GM12801 (cell line): Measurements from ENCODE around the gene VKORC1.

Experiments
- TF ChIP-seq, protein P1 (sequence below): IDR thresholded peaks from one replicate; pipeline ENCODE4 v1.5.1; 2011; ENCODE audit warnings: control low read depth; ENCODE audit not compliant: insufficient read length; ENCODE audit errors: extremely low read depth

The VKORC1 gene

DNA sequence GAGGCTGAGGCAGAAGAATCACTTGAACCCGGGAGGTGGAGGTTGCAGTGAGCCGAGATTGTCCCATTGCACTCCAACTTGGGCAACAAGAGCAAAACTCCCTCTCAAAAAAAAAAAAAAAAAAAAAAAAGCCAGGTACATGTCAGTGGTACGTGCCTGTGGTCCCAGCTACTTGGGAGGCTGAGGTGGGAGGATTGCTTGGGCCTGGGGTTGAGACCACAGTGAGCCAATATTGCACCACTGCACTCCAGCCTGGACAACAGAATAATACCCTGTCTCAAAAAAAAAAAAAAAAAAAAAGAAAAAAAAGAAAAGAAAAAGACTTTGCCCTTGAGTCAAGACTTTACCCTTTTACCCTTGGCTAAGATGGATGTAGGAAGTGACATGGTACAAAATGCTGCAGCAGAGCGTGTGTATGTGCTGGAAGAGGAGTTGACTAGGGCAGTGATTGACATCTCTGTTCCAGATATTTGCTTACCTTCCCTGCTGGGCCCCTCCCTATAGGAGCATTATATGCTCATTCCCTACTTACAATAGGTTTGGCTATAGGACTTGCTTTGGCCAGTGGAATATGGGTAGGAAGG, 50.6 kb downstream of the VKORC1 start:
- TF ChIP-seq, protein P1, sequence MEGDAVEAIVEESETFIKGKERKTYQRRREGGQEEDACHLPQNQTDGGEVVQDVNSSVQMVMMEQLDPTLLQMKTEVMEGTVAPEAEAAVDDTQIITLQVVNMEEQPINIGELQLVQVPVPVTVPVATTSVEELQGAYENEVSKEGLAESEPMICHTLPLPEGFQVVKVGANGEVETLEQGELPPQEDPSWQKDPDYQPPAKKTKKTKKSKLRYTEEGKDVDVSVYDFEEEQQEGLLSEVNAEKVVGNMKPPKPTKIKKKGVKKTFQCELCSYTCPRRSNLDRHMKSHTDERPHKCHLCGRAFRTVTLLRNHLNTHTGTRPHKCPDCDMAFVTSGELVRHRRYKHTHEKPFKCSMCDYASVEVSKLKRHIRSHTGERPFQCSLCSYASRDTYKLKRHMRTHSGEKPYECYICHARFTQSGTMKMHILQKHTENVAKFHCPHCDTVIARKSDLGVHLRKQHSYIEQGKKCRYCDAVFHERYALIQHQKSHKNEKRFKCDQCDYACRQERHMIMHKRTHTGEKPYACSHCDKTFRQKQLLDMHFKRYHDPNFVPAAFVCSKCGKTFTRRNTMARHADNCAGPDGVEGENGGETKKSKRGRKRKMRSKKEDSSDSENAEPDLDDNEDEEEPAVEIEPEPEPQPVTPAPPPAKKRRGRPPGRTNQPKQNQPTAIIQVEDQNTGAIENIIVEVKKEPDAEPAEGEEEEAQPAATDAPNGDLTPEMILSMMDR: no peak

DNA sequence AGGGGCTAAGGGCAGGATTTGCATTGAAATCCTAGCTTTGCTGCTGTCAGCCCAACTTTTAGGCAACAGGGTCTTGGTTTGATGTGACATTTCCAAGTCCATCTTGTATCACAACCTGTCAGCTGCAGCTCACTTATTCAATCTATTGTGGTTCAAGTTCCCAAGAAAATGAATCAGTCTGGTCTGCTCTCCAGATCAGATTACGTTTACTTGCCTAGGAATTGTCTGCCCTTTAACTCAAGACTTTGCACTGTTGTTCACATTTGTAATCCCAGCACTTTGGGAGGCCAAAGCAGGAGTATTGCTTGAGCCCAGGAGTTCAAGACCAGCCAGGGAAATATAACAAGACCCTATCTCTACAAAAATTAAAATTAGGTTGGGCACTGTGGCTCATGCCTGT, 51.2 kb downstream of the VKORC1 start:
- TF ChIP-seq, protein P1: no peak

DNA sequence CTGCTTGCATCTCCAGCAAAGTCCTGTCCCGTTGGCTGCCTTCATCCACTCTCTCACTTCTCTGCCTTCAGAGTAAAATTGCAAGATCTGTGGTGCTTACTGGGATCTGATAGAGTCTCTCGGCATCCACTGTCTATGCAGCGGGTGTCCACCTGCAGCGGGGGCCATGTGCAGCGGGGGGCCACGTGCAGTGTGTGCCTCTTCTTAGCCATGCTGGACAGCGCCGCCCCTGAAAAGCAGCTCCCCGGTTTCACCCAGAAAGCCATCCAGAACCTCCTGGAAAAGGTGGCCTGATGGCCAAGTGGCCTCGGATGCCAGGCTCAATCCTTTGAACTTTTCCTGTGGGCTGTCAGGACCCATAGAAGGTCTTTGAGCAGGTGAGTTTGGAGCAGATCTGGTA, 51.7 kb downstream of the VKORC1 start:
- TF ChIP-seq, protein P1: no peak
